IPS-18c (cell line): ENCODE data around the gene PPP2R3A.

Experiments
- H3K4me3 ChIP-seq: 2 replicates; pipeline ENCODE4 v1.7.0; 2013; ENCODE audit warnings: low read depth, mild to moderate bottlenecking, low read length, moderate library complexity; ENCODE audit not compliant: insufficient read depth
- H3K9me3 ChIP-seq: one replicate; pipeline ENCODE4 v1.6.1; 2013; ENCODE audit warnings: mild to moderate bottlenecking, low read length, moderate library complexity; ENCODE audit not compliant: control insufficient read depth, insufficient read depth

PPP2R3A gene

DNA sequence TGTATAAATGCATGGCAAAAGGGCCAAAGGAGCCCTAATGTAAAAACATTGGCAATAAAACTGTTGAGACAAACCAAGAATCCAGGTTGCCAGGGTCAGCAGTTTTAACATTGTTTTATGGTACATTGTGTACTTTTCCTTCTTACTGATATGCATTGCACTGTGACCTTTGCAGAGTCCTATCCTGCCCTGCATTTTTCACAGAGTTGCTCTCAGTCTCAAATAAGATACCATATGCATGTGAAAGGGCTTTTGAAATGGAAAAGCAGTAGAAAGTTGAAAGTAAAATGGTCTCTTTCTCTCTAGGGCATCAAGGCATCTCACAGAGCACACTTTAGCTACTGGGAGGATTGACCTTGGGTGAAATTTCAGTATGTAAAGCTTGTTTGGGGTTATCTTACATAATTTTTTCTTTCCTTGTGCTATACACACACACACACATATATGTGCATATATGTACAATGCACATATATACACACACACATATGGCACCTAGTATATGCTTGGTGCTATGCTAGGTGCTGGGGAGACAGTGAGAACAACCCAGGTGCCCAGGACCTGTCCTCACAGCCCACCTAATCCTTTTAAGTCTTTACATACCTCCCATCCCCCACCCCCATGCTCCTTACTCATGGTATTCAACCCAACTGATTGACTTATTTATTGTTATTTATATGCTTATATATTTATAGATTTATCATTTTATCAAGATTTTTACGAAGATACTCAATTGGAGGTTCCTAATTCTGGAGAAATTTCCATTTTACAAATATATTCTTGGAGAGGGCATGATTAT, 1.2 kb upstream of the PPP2R3A start:
- H3K9me3 ChIP-seq, result peaks cover under 1% of the 10 kb centered on the region
- no peak overlapping the region for H3K4me3 ChIP-seq

DNA sequence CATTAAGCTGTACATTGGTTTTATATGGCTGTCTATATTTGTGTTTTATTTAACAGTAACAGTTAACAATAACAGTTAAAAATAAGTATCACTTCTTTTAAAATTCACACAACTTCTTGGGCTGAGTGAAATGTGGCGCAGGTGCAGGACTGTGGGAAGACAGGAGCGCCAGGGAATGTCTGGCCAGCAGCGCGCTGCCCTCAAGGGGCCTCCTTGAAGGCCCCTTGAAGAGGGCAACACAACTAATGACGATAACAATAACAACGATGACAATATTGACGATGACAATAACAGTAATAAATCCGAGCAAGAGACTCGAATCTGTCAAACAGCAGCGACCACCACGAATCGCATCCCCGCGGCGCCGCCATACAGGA, 411 bp upstream of the PPP2R3A start:
- H3K9me3 ChIP-seq, result no peaks in the 10 kb centered on the region
- peak overlapping the region; percentile 38; the same call in 1 of the 2 replicates for H3K4me3 ChIP-seq

DNA sequence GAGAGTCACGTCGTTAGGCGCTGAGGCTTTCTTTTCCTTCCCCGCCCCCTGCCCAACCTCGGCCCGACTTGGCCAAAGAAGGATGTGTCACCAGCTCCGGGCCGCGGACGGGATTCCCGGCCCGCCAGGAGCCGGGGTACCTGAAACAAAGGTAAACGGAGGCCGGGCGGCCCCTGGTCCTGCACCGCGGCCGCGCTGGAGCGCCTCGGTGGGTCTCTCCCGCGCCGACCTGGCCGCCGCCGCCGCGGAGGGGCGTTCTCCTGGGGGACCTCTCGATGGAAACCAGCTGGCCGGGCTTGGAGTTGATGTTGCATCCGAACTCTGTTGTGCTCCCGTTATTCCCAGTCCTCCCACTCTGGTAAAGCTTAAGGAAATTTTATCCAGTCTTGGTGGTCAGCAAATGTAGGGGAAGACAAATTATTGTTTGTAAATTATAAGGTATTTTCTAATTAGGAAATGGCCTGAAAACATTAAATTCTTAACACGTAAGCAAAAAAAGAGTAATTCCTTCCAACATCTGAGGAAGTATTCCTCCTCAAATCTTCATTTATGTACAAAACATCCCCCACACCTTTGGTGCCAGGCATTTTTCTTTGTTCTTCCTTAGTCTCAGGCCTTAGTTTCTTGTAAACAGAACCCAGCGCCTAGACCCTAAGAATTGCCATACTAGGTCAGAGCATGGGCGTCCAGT, 888 bp downstream of the PPP2R3A start:
- no peaks in the 10 kb centered on the region for H3K9me3 ChIP-seq
- peak overlapping the region; percentile 79 for H3K4me3 ChIP-seq

DNA sequence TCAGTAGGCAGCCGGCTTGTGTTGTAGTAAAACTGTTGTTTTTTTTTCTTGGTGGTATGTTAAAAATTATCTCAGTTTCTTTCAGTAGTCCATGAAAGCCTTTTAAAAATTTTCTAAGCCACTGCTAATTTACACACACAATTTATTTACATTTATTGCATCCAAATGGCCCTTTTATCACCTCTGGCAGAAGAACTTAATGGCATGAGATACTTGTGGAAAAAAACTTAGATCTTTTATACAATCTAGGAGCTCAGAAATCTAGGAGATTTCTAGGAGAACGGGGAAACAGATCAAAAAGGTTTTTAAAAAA, 1.4 kb downstream of the PPP2R3A start:
- H3K9me3 ChIP-seq, result no peaks in the 10 kb centered on the region
- peak overlapping the region; percentile 79; the same call in 1 of the 2 replicates for H3K4me3 ChIP-seq

DNA sequence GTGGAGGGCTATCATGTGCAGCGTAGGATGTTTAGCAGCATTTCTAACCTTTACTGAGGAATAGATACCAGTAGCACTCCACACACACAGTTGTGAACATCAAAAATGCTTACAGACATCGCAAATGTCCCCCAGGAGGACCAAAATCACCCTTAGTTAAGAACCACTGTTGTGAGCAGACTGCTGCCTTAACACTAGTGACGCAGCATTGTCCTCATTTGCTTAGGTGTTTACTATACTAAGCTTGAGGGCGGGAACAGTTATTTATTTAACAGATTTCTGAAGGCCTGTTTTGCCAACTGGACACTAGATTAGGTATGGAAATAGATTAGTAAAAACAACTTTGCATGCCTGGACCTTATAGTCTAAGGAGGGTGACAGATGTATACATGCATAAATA, 2.3 kb downstream of the PPP2R3A start:
- Histone ChIP-seq H3K9me3 (no peaks in the 10 kb centered on the region), H3K4me3 (no peak overlapping the region)

DNA sequence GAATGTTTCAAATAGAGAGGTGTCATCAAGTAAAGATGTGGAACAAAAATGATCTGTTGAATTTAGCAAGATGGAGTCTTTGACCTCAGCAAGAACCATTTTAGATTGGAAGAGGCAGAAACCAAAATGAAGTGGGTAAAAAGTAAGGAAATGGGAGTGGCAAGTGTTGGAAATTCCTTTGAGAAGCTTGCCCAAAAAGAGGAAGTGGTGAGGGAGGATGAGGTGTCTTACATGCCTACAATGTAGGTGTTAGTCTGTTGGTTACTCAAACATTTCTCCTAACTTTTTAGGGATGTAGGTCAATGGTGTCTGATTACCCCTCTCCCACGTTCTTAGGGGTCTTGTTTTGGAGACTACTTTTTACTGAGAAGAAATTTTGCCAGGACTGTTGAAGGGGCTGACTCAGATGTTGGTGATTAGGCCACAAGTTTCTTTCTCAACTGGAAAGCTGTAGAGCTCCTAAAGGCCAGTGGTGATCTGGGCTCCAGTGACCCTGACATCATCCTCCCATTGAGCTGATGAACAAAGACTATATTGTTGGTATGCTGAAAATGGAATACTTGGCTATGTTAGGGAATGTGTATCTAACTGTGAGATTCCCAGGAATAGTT, 5.1 kb downstream of the PPP2R3A start:
- Histone ChIP-seq H3K4me3 (no peak overlapping the region), H3K9me3 (no peaks in the 10 kb centered on the region)

DNA sequence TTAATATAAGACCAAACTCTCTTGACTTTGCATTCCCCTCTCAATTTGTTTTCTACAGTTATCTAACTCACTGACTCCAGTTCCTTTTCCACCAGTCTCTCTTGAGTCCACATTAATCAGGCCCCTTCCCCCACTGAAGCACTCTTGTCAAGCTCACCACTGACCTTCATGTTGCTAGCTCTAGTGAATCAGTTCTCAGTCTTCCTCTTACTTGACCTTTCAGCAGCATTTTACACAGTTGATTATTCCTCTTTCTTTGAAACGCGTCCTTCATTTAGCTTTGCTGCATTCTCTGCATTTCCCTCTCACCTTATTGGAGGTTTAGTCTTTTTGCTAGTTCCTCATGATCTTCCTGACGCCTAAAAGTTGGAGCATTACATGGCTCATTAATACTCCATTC, 8.3 kb downstream of the PPP2R3A start:
- no peak overlapping the region for H3K4me3 ChIP-seq
- no peaks in the 10 kb centered on the region for H3K9me3 ChIP-seq

DNA sequence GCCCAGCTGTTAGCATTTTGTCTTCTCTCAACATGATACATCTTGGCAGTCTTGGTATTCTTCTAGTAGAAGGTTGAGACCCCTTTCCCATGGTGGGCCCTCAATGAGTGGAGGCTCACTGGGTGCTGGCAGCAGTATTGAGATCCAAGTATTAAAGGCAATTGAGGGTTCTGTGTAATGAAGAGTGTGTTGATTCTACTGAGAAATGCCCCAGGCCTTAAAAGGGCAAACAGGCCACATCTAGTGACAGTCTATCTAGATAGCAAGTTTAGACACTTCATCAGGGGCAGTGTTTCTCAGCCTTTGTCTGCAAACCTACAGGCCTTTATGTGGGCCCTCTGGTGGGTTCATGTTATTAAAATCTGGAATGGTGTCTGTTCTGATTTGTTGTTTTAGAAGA, 9.5 kb downstream of the PPP2R3A start:
- Histone ChIP-seq H3K9me3 (no peaks in the 10 kb centered on the region), H3K4me3 (no peak overlapping the region)

DNA sequence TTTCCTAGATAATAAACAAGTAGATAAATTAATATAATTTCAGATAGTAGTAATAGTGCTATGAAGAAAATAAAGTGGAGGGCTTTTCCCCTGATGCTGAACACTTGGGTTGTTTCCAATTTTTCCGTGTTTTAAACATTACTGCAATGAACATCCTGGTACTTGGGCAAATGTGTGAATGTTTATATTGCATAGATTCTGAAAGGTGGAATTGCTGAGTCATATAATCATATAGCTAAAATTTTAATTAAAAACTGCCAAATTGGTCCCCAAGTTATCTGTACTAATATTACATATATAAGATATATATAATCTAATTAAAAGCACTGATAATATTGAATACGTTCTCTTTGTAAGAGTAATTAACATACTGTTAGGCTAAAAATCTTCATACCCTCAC, 10.0 kb downstream of the PPP2R3A start:
- no peak overlapping the region for H3K4me3 ChIP-seq
- no peaks in the 10 kb centered on the region for H3K9me3 ChIP-seq

DNA sequence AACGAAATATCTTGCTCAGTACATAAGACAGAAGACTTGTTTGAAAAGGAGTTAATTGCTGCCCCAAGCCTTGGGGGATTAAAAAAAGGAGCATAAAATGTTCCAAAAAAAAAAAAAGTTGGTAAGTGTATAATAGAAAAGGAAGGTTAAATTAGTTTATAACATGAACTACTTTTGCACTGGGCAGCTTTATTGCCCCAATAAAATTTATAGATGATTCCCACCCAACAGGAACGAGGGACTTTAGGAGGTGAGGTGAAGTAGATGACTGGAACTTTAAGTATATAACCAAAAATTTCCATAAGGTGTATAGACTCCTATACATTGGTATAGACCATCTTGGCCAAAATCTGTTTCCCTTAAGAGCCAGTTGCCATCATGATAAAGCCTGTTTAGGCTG, 14.8 kb downstream of the PPP2R3A start:
- H3K4me3 ChIP-seq, result no peak overlapping the region

DNA sequence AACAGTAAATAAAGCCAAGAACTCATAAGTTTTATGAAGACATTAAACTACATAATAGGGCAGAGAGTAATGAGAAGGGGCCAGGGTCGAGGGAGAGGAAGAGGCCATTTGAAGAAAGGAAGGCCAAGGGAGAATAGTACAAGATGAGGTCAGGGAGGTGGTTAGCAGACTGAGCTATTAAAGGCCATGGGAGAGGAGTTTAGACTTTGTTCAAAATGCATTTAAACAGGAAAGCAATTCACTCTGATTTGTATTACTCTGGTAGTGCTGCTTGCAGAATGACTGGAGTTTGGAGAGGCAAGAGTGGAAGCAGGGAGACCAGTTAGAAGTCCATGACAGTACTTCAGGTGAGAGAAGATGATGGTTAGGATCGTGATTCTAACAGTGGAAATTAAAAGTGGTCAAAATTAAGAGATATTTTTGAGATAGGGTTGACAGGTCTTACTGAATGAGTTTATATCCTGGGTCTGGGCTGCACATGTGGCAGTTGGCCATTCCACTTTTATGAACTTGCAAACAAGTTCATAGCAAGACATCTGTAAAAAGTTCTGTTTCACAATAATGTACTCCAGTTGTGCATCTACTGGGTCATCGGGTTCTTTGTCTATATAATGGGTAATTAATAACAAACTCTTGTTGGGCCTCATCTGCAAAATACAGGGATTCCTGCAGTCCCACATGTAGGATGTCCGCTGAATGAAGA, 16.3 kb downstream of the PPP2R3A start:
- H3K9me3 ChIP-seq, result no peaks in the 10 kb centered on the region
- H3K4me3 ChIP-seq, result no peak overlapping the region

More for the DNA sequence above, 14.8 kb downstream of the PPP2R3A start:
- no peaks in the 10 kb centered on the region for H3K9me3 ChIP-seq

DNA sequence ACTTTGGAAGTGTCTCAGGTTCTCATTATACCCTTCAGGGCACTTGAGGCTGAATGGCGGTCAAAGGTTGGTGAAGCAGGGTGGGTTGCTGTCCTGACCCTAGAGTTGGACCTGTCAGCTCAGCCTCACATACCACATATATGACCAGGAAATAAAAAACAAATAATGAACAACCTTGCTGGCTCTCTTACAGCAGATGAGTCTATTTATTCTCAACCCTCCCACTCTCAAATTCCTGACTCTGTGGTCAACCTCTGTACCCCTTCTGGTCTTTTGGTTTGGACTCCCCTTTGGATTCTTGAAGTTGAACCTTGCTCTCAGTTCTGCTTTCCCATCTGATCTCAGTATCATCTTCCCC, 16.9 kb downstream of the PPP2R3A start:
- H3K9me3 ChIP-seq, result no peaks in the 10 kb centered on the region
- H3K4me3 ChIP-seq, result no peak overlapping the region

DNA sequence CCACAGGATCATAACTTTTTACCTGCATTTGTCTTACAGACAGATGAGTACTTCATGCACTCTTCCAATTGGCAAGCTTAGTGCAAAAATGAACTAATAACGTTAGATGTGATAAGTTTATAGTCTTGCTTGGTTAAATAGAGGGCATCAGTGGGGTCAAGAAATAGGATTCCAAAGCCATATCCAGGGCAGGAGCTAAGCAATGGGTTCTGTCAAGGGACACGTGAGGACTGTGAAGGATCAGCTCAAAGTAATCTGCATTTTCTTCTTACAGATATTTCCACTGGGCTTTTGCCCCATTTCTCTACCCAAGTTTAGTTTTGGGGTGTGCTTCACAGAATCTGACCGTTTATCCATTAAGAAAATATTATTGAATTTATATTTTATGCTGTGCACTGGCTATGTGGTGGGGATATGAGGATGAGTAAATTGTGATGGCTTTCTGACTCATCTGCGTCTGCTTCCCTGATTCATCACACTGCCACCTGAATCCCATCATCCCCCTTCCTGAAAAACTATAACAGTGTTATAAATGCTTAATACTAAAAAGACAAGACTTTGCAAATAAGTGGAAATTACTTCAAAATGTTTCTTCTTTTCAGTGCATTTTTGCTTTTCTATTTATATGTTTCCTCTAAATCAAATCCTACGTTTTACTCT, 17.5 kb downstream of the PPP2R3A start:
- no peaks in the 10 kb centered on the region for H3K9me3 ChIP-seq

DNA sequence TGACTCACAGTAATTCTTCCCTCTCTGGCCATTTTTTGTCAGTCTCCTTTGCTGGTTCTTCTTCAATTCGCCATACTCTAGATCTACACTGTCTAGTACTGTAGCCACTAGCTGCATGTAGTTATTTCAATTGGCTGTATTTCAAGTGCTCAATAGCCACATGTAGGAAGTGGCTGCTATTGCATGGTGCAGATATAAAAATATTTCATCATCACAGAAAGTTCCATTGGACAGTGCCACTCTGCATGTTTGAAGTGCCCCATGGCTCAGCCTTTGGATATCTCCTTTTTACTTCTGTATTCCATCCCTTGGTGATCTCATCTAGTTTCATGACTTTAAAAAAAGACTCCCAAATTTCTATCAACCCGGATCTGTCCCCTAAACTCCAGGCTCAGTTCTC, 22.1 kb downstream of the PPP2R3A start:
- H3K4me3 ChIP-seq, result no peak overlapping the region
- H3K9me3 ChIP-seq, result no peaks in the 10 kb centered on the region

More for the DNA sequence above, 17.5 kb downstream of the PPP2R3A start:
- no peak overlapping the region for H3K4me3 ChIP-seq

DNA sequence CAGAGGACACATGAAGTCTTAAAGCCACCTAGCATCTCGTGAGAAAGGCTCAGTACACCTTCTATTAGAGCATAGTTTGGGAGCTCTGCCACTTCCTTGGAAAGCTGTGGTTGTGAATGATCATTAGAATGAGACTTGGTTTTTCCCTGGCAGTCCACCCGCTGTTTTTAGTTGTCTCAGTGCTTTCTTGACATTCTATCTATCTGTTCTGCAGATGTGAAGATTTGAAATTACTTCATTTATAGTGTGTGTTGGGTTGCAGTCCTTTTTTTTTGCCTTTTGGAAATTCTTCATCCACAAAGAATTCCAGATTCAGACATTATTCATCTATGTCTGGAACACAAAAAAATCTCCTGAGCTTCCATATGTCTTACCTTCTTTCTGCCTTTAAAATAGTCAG, 23.7 kb downstream of the PPP2R3A start:
- no peaks in the 10 kb centered on the region for H3K9me3 ChIP-seq
- H3K4me3 ChIP-seq, result no peak overlapping the region

DNA sequence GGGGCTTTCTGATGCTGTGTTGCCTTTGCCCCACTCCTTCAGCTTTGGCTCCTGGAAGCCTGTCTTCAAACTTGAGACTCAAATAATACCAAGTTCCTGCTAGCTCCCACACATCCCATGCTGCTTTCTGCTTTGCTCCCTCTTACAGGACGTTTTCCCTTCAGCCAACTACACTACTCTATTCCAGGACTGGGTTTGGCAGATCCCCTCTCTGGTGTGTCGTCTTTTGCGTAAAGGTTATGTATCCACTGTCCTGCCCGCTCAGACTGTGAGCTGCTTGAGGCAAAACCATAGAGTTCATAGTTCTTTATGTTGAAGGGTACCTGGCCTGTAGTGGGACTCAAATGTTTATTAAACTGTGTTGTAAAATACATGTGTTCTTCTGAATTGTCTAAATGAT, 25.4 kb downstream of the PPP2R3A start:
- no peak overlapping the region for H3K4me3 ChIP-seq
- no peaks in the 10 kb centered on the region for H3K9me3 ChIP-seq

DNA sequence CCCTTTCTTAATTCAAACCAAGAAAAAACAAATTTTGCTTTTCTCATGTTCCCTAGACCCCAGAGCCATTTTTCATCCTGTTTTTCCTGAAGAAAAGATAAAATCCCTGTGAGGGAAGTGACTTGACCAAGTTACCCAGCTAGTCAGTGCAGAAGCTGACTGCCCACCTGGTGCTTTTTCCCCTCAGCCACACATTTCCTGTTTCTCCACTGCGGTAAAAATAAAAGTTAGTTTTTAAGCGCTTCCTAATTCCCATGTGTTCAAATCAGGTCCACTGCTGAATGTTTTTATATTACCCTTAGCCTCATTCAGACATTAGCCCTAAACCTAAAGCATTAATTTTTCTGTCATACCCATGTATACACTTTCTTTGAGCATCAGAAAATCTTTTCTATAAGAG, 26.1 kb downstream of the PPP2R3A start:
- Histone ChIP-seq H3K4me3 (no peak overlapping the region), H3K9me3 (no peaks in the 10 kb centered on the region)
